Amniotic stem cell (primary cell): ENCODE measurements around the gene INO80E.
"Not testable (repeated sequence)": the region's sequence is repeated elsewhere in the genome, so short reads cannot be mapped to it uniquely, and the experiment has no call there.

Experiments used
- DNase-seq: peaks from one replicate; lab custom pipeline; 2025; lab: John Stamatoyannopoulos, UW

The INO80E gene

DNA sequence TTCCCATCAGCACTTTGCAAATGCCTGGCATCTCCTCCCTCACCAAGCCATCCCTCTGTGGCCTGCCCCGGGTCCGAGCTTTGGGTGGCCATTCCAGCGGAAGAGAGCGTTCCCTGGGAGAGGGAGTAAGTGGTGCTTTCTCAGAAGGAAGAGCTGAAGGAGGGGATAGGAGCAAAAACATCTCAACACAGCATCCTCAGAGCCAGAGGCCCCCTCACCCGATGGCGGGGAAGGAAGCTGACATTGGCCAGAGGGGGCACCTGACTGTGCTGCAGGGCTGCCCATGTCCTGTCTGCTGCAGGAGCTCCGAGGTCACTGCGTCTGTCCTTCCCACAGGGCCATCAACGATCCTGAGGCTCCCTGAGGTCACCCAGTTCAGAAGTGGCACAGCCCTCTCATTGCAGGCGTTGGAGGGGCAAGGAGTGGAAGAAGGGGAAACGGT lies 35.5 kb downstream of the INO80E start:
- DNase-seq: no peak

DNA sequence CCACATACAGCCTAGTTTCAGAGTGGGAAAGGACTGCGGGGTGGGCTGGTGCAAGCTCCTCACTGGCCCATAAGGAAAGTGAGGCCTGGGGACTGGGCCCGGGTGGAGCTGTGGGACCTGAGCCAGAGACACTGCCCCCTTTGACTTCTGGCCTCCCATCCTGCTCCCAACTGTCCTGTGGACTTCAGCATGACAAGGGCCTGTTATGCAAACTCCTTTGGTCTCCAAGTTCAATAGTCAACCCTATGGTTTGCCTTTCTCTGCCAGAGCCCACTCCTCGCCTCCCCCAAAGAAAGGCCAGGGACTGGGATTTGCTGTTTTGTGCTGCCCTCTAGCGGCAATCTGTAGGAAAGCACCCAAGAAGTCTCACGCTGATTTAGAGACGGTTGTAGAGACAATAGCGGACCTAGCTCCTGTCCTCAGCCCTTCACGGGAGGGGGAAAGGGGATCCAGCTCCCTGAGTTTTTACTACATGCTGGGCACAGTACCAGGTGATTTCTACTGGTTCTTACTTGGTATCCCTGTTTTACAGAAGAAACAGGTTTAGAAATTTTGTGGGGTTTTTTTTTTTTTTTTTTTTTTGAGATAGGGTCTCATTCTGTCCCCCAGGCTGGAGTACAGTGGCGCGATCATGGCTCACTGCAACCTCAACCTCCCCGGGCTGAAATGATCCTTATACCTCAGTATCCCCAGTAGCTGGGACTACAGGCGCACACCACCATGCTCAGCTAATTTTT lies 36.2 kb downstream of the INO80E start:
- no peak for DNase-seq

DNA sequence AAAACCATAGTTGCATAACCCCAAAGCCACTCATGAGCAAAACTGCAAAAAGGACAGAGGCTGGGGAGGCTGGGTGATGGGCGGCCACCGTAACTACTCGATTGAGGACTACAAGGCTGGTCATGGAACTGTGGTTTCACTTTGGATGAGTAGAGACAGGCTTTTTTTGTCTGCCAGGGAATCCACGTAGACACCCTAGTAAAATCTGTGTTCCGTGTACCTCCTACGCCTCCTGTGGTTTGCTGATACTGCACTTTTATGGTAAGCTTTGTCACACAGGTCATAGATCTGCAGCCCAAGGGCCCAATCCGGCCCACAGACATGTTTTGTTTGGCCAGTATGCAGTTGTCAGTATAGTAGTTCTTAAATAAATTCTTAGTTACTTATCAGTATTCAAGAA lies 37.2 kb downstream of the INO80E start:
- no peak for DNase-seq

- no peak for DNase-seq
Observed at GRCh38 chr16:30040221-30040620, 44.2 kb downstream of the INO80E start.

GRCh38 chr16:30040690-30041089 lies 44.6 kb downstream of the INO80E start:
- DNase-seq: not testable (repeated sequence)

DNA sequence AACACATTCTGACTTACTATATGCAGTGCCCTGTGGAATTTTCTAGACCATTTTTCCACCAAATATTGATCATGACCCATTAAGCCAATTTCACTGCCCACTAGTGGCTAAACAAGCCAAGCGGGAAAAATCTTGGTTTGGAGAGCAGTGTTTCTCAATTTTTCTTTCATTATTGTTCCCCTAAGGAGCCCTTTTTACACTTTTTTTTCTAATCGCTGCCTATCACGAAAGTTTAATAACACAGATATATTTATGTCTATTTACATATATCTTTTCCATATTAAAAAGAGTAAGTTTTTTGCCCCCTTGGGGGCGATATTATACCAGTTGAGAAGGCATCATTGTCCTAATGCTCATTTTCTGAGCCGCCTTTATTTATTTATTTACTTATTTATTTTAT lies 45.8 kb downstream of the INO80E start:
- no peak for DNase-seq

- DNase-seq: no peak
Observed at GRCh38 chr16:30046178-30046577, 50.1 kb downstream of the INO80E start.

DNA sequence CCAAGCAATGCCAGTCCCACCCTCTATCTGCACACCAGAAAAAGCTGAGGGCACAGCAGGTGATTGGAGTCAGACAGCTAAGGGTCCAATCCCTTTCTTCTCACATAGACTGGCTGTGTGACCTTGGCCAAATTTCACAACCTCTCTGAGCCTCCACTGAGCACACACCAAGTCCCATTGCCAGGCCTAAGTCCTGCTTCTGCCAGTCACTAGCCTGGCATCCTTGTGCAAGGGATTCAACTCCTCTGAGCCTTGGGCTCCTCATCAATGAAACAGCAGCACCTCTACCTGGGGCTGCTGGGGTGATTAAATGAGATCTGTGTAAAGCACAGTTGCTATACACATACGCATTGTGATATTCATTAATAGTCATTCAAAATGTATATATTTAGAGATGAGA lies 50.5 kb downstream of the INO80E start:
- DNase-seq: no peak

GRCh38 chr16:30049871-30050270 lies 53.8 kb downstream of the INO80E start:
- DNase-seq: no peak

DNA sequence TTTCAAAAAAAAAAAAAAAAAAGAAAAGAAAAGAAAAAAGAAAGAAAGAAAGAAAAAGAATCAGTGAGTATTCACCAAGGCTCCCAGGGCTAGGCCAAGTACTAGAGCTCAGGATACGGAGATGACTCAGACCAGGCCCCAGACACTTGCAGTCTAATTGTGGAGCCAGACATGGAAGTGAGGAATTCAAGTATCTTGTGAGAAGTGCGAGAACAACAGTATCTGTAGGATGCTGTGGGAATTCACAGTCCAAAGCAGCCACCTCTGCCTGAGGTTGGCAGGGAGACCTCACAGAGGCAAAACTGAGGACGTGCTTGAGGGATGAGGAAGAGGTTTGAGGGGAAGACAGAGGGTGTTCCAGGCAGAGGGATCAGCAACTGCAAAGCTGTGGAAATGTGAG lies 55.5 kb downstream of the INO80E start:
- DNase-seq: no peak

DNA sequence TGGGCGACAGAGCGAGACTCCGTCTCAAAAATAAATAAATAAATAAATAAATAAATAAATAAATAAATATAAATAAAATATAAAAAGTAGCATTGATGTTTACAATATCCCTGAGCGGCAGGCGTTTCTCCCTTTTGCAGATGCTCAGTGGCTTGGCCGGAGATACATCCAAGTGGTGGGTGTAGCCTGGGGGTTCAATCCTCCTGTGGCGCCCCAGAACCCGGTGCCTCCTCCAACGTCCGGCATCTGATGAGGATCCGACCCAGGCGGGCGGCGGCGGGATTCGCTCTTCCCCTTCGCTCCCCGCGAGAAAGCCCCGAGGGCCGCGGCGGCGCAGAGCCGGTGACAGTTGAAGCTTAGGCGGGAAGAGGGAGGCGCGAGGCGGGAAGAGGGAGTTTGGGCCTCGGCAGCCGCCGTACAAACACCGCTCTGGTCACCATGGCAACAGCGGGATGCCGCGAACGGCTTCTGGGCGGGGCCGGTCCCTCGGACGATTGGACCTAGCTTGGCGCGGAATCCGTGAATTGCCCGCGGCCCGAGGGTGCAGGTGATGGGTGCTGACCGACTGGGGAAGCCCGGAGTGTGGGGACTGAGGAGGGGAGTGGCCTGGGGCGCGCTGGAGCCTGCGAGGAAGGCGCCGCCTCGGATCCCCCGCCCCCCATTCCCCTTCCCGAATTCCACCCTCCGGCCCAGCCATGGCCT lies 56.8 kb downstream of the INO80E start:
- DNase-seq: peak; percentile 76

GRCh38 chr16:30053376-30054015 lies 57.5 kb downstream of the INO80E start:
- DNase-seq: no peak

DNA sequence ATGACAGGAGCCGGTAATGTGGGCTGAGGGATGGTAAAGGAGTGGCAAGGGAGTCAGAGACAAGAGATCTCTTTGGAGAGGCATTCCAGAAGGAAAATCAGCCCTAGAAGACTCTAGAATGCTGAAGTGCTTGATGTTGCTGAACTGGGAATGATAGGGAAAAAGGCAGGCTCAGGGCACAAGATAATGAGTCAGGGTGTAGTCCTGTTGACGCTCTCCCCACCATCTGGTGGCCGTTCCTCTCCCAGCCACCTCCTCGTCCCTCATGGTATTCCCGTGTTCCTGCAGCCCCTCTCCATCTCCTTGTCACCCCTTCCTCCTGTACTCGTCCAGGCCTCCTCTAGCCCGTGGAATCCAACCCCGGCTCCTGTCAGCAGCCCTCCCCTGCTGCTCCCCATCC lies 58.4 kb downstream of the INO80E start:
- DNase-seq: no peak

DNA sequence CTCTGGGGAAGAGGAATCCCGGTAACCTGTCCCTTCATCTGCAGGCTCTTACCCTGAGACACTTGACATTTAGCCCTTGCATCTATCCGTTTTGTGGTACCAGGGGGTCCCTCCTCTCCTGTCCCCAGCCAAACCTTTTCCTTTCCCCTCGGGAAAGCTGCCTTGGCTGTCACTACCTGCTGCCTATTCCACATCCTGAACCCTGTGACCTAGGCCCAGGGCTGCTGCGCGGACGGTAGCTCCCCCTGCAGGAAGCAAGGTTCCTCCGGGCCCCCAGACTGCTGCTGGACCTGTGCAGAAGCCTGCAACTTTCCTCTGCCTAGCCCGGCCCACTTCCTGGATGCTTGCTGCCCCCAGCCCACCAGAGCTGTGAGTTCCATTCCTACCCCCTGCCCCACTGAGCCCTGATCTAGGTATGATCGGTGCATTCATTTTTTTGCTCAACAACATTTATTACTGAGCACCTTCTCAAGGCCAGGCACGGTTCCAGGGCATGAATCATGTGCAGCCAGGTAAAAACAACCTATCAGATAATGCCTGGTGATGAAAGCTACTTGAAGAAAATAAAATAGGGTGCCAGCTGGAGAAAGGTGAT lies 59.0 kb downstream of the INO80E start:
- DNase-seq: no peak
